Fibroblast of the conjunctiva (primary cell): ENCODE data around the gene S1PR5.
"Not testable (repeated sequence)": the region's sequence is repeated elsewhere in the genome, so short reads cannot be mapped to it uniquely, and the experiment has no call there.

Experiments used
- DNase-seq: peaks from one replicate; pipeline ENCODE4 v3.0.0-alpha.2; 2010; ENCODE audit warnings: low read depth

The S1PR5 gene, protein sequence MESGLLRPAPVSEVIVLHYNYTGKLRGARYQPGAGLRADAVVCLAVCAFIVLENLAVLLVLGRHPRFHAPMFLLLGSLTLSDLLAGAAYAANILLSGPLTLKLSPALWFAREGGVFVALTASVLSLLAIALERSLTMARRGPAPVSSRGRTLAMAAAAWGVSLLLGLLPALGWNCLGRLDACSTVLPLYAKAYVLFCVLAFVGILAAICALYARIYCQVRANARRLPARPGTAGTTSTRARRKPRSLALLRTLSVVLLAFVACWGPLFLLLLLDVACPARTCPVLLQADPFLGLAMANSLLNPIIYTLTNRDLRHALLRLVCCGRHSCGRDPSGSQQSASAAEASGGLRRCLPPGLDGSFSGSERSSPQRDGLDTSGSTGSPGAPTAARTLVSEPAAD

DNA sequence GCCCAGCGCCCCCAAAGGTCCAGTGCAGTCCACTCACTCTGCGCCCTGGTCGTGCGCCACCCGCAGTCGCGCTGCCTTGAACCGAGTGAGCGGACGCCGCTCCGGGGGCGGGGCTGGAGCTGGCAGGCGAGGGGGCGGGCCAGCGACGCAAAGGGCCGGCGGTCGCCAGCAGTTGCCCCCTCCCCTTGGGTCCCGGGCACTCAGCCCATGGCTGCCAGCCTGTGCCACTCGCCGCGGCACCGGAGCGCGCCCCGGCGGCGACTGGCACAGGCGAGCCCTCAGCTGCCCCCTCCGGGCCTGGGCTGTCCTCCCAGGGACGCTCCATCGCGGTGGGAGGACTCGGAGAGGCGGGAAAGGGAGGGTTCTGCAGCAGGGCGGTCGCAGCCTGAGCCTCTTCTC, at the start of gene S1PR5:
Gene S1PR5, minus strand, starts transcription at position 87 of the 399 bp plus-strand sequence. CDS start 2,436 bp downstream, outside the sequence.
- no peak for DNase-seq

DNA sequence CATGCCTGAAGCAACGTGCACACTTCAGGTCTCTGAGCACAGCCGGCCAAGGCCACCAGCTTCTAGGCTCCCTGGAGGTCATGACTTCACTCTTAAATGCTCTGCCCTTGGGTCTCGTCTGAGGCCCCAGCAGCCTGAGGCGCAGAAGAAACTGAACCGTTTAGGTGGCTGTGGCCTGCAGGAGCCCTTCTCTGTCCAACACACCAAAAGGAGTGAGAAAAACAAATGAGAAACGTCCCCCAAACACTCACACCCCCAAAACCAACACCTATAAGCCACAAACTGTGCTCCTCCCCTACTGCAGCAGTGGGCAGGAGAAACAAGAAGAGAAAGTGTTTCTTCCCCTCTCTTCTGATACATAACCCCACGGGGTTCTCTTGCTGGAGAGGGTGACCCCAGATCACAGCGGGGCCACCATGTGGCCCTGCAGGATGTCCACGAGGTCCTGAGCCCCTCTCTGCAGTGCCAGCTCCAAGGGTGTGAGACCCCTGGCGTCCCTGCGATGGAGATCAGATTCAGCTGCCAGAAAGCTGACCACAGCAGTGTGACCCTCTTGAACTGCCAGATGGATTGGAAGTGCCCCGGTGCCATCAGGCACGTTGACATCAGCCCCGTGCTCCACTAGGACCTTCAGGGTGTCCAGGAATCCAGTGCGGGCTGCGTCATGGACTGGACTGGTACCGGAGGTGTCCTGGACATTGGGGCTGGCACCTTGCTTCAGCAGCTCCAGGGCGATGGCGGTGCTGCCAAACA, 49.6 kb upstream of the S1PR5 start:
- DNase-seq = no peak

DNA sequence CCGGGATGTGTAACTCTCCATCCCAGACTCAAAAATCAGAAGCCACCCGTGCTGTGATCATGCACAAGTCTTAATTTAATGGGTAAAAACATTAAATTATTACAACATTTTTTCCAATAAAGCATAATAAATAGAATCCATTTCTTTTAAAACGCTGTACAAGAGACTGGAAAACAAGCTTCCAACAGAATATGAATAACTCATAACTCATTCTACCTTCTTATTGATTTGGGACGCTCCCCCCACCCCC, 49.1 kb upstream of the S1PR5 start:
- DNase-seq = no peak

DNA sequence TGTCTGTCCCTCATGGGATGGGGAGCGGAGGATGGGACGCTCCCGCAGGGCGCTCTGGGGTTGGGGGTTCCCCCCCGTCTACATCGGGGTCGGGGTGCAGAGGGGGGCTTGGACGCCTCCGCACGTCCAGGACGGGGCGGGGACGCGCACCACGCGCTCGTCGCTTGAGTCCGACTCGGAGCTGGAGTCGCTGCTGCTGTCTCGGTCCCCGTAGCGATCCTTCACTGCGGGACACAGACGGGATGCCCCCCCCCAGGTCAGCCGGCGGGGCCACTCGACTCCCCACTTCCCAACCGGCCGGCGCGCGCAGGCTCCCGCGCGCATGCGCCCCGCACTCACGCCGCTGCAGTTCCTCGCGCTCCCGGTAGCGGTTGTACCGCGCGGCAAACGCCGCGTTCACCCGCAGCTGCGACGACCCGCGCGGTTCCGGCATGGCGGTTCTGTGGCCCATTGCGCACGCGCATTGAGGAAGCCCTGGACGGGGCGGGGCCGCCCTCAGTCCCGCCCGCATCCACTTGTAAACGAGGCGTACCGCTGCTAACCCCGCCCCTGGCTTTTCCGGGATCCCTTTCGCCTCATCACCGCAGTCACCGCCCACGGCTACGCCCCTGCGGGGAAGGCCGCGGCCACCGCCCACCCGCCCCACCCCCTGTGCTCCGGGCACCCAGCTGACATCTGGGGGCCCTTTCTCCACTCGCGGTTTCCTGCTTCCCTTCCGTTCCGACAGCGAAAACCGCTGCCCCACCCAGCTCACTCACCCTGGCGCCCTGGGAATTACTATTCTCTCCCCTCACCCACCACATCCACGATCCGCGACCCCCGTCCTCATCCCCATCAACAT, 48.5 kb upstream of the S1PR5 start, which contains the start of gene KRI1:
Gene KRI1, minus strand, starts transcription at position 444 of the 841 bp plus-strand sequence. Its CDS starts 11 bp downstream, at position 433.
- DNase-seq = peak; percentile 96

DNA sequence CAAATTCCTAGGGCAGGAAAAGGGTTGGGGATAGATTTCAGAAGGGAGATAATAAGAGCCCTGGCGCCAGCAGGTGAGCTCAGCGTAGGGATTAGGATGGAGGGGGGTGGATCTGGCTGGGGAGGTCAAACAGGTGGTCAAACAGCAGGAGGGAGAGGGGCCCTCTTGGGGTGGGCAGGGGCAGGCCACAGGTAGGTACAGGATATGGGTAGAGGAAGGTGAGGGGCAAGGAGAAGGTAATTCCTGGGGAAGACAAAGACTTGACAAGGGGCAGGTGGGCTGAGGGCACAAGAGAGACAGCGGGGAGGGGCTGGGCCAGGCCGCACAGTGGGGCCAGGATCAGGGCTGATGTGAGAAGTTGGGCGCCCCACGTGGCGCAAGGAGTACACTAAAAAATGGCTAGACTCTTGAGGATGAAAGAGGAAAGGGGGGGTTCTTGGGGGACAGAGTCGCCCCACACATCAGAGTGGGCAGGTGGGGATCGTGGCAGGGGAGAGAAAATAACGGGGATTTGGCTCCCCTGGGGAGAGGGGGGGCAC, 47.9 kb upstream of the S1PR5 start:
- DNase-seq = no peak

DNA sequence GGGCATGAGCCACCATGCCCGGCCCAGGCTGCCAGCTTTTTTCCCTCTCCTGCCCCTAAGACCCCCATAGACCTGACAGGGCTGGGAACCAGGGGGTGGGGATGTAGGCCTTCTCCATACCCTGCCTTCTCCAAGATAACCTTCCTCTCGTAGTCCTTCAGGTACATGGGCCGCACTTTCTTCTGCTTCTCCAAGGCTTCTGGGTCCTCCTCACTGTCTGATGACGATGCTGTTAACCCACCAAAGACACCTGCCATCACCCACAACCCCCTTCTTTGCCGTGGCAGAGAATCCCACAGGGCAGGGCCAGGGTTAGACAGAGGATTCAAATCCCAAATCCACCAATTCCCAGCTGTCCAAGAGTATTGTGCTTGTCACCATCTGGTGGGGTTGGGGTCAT, 45.4 kb upstream of the S1PR5 start:
- no peak for DNase-seq

DNA sequence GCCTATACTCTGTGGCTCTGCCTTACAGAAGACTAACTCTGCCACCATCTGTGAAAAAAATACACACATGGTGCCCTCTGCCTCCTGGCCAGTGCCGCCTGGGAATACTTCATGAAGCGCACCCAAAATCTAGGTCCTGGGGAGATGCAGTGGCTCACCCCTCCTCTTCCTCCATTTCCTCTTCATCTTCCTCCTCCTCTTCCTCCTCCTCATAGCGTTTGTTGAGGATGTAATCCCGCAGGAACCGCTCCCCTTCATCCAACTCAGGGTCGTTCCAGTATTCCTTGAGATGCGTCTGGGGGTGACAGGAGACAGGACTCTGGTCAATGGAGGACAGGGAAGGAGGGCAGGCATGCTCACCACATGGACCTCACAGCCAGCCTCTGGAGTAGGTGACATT, 42.9 kb upstream of the S1PR5 start:
- no peak for DNase-seq

DNA sequence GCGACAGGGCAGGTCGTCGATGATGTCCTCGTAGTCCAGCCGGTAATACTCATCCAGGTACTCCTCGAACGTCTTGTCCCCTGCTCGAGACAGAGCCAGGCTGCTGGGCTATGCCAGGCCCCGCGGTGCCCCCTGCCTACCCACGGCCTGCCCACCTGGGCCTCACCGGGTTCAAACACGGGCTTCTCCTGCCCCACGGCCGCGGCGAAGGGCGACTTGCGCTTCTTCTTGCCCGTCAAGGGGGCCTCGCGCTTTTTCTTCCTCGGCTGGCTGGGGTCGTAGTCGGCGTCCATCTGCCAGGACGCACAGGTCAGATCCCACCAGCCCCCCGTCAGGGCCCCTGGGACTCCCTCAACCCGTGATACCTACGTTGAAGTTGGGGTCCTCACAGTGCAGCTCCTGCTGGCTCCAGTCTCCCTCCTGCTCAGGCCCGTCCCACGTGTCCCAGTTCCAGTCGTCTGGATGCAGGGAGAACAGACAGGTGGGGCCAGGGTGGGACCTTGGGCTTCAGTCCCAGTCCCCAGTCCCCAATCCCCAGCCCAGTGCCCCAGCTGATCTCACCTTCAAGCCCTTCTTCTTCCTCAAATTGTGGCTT, 40.5 kb upstream of the S1PR5 start:
- no peak for DNase-seq

DNA sequence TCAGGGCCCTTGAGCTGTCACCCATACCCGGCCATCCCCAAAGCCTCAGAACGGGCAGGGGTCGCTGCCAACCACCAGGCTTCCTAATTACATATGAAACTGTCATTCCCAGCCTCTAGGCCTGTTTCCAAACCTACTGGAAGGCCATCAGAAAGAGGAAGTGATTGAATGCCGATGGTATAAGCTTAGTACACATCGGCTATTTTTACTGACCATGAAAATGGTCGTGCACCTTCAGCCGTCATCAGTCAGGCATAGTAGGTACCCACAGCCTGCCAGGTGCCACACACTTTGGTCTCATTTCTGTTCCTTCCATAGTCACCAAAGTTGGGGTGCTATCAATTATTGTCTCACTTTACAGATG, 38.3 kb upstream of the S1PR5 start:
- DNase-seq = no peak

DNA sequence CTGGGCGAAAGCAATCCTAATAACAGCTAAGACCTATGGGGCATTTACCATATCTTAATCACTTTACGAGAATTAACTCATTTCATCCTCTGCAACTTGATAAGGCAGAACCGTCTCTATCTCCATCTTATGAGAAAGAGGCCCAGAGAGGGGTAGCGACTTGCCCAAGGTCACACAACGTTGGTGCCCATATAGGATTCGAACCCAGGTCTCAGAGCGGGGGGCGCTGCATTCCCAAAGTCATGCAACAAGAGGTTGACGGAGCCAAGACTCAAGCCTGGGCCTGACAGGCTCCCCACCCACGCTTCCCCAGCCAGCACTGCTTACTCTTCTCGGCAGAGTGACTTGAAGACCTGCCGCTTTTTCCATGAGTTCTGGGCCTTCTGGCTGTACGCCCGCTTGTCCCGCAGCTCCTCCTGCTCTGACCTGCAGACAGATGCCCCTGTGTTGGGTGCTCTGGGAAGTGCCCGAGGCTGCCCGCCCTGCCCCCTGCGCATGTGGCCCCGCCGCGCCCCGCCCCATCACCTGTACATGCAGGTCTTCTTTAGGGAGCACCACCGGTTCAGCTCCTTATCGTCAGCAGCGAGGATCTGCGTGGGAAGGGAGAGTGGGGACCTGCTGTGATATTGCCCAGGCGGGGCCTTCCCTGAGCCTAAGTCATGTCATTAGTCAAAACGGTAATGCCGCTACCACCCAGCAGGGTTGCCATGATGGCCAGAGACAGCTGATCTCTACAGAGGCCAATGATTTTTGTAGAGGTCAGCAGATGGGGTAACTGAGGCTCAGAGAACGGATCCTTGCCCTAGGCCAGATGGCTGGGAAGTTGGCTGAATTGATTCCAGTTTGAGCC, 37.7 kb upstream of the S1PR5 start:
- DNase-seq = no peak

DNA sequence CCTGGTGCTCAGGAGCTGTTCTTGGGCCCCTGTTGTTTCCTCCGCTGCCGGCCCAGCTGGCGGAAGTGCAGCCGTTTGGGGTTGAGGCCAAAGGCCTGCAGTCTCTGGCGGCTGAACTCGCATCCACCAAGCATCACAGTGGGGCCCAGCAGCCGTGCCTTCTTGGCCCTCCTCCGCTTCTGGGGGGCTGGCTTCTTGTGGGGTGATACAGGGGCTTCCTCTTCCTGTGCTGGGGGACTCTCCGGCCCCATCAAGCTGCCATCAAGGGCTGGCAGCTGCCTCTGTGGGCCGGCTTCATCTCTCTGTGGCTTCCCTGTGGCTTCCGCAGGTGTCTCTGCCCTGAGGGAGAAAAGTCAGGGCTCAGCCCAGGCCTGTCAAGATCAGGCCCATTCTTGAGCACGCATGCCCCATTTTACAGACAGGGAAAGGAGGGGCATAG, 36.7 kb upstream of the S1PR5 start:
- no peak for DNase-seq

DNA sequence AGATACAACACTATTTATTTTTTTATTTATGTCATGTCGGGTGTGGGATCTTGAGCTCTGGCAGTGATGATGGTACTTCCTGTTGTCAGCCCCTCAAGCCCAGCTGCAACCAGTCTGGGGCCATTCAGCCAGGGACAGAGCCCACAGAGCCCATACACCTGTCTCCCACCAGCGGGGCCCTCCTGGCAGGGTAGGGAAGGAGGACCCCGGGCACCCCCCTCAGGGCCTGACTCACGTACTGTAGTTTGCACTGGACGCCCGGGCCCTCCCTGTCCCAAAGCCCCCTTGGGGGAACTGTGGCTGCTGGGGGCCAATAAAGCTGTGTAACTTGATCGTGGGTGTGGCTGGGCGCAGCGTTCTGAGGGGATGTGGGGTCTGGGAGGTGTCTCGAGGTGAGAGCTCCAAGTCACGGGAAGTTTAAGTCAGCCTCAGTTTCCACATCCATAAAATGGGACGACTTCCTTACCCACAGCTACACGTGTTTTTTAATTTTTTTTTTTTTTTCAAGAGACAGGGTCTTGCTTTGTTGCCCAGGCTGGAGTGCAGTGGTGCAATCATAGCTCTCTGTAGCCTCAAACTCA, 35.9 kb upstream of the S1PR5 start:
- DNase-seq = no peak

DNA sequence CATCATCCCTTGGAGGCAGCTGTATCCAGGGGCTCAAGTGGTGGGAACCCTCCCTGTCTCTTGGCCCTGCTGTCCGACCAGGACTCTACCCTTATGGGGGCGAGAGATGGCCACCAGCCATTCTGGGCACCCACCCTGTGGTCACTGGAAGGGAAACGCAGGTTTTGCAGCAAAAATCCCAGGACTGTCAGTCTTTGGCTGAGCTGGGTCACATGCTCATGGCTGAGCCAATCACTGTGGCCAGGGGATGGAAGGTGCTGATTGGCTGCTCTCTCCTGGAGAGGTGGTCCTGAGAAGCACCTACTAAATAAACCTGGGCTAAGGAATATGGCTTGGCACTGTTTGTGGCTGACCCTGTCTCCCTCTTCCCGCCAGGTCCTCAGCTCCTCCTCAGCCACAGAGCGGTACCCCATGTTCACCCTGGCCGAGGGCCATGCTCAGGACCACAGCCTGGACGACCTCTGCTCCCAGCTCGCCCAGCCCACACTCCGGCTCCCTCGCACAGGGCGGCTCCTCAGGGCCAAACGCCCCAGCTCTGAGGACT, 35.3 kb upstream of the S1PR5 start:
- DNase-seq = no peak

DNA sequence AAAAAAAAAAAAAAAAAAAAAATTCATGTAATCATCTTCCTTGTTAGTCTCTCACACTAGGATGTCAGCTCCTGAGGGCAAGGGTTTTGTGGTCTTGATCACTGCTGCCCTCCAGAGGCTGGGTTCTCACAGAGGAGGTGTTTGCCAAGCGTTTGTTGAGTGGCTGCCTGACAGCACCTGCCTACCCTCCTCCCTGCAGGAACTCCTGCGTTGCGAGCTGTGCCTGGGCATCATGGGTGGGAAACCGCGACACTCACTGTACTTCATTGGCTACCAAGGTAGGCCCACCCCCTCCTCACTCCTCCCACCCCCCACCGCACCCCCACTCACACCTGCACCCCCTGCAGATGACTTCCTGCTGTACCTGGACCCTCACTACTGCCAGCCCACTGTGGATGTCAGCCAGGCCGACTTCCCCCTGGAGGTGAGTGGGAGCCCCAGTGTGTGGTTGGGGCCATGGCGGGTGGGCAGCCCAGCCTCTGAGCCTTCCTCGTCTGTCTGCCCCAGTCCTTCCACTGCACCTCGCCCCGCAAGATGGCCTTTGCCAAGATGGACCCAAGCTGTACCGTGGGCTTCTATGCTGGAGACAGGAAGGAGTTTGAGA, 34.6 kb upstream of the S1PR5 start:
- DNase-seq = no peak

DNA sequence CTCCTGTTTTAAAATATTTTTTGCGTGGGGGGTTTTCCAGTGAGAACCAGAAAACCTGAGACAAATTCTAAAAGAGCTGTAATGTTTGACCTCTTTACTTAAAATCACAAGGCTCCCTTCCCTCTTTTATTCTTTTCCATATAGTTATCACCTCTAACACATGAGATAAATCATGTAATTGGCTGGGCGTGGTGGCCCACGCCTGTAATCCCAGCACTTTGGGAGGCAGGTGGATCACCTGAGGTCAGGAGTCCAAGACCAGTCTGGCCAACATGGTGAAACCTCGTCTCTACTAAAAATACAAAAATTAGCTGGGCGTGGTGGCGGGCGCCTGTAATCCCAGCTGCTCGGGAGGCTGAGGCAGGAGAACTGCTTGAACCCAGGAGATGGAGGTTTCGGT, 33.8 kb upstream of the S1PR5 start:
- not testable (repeated sequence) for DNase-seq

DNA sequence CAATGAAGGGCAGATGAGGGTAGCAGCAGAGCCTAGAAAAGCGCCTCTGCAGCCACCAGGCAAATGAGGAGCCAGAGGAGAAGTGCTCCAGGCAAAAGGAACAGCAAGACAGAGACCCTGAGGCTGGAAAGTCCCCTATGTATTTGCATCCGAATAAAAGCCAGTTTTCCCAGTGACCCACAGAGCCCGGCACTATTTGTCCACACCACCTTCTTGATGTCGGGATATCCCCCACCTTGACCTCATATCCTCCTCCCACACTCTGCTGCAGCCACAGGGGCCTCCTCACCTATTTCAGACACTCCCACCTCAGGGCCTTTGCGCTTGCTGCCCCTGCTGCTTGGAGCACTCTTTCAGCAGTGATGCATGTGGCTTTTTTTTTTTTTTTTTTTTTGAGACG, 33.1 kb upstream of the S1PR5 start:
- no peak for DNase-seq

DNA sequence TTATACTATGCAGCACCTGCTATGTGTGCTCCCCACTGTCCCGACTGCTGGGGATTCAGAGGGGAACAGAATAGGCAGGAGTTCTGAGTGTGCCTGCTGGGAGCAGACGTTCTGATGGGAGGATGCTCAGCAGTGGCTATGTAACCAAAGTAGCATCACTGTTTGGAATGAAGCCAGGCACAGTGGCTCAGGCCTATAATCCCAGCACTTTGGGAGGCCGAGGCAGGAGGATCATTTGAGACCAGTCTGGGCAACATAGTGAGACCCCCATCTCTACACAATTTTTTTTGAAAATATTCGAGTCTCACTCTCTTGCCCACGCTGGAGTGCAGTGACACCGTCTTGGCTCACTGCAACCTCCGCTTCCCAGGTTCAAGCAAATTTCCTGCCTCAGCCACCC, 32.5 kb upstream of the S1PR5 start:
- no peak for DNase-seq

DNA sequence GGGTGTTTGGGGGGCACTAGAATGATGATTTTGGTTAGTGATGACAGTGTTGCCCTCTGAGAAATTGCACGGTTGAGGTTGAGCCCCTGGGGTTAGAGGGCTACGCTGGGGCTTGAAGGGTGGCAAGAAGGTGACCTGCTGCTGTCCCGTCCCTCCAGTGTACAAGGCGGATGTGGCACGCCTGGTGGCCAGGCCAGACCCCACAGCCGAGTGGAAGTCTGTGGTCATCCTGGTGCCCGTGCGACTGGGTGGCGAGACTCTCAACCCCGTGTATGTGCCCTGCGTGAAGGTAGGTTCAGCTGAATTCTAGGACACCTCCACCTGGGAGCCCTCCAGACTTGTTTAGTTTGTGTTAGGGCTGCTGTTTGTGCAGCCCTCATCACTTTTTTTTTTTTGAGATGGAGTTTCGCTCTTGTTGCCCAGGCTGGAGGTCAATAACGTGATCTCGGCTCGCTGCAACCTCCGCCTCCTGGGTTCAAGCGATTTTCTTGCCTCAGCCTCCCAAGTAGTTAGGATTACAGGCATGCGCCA, 31.6 kb upstream of the S1PR5 start:
- no peak for DNase-seq

DNA sequence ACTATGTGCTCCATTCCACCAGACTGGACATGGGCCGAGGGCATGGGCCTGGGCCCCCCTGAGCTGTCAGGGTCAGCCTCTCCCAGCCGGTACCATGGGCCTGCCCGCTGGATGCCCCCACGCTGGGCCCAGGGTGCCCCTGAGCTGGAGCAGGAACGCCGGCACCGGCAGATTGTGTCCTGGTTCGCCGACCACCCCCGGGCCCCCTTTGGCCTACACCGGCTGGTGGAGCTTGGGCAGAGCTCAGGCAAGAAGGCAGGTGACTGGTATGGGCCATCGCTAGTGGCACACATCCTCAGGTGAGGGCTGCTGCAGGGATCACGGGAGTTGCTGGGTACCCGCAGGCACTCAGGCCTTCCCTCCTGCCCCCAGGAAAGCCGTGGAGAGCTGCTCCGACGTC, 29.6 kb upstream of the S1PR5 start:
- no peak for DNase-seq

DNA sequence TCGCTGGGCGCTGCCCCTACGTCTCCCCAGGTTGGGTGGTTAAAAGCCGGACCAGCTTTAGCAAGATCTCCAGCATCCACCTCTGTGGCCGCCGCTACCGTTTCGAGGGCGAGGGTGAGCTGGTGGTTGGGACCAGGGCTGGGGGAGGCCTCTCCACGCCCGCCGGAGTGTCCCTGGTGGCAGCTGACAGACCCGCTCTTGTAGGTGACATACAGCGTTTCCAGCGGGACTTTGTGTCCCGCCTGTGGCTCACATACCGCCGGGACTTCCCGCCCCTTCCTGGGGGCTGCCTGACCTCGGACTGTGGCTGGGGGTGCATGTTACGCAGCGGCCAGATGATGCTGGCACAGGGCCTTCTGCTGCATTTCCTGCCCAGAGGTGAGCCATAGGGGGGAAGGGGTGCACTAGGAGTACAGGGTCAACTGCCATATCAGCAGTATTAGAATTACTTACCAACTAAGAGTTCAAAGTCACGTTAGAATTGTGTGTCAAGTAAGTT, 27.6 kb upstream of the S1PR5 start:
- DNase-seq = no peak
